GM19193 (cell line): ENCODE results near the gene GRID2.

Source experiments
- POLR2A ChIP-seq: IDR thresholded peaks from 4 replicates; pipeline ENCODE4 v1.6.1; 2011; ENCODE audit not compliant: insufficient read depth, insufficient read length; ENCODE audit errors: extremely low read depth

Gene GRID2

DNA sequence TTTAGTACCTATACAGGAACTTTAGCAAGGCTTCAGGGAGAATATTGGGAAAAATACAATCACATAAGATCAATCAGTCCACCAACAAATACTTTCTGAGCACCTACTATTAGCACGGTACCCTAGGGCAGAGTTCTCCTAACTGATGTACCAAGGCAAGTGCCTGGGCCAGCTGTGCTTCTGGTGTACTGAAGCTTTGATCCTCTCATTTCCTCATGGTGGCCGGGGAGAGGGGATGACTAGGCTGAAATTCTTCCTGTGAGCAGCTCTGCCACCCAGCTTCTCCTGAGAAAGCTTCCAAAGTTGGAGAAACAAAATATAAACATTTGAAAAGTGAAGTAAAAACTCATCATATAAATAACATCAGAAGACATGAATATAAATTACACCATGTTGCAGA lies 1475.5 kb downstream of the GRID2 start:
- no peak for TF ChIP-seq POLR2A

DNA sequence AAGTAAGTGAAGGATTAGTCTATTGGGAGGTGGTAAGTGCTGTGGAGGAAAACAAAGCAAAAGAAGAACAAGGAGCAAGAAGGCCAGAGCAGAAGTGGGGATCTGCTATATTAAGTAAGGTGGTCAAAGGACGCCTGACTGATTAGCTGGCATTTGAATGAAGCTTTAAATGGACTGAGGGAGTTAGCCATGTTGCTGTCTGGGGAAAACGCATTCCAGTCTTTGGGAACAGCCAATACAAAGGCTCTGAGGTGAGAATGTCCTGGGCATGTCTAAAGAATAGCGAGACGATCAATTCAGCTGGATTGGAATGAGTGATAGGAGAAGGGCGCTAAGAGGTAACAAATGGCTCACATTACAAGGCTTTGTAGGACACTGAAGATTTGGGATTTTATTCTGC lies 1476.3 kb downstream of the GRID2 start:
- no peak for TF ChIP-seq POLR2A

DNA sequence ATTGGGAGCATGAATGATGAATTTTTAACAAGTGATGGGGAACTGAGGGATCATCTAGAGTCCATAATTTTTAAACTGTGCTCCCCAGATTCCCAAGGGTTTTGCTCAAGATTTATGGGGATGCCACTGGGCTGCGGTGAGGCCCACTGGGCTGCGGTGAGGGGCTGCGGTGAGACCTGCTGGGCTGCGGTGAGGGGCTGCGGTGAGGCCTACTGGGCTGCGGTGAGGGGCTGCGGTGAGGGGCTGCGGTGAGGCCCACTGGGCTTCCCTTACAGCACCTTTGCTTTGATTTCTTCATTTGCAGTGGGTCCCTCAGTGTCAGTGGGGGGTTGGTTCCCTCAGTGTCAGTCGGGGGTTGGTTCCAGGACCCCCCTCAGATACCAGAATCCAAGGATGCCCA lies 1477.4 kb downstream of the GRID2 start:
- TF ChIP-seq POLR2A, result no peak

GRCh38 chr4:93786149-93786548 lies 1482.4 kb downstream of the GRID2 start:
- no peak for TF ChIP-seq POLR2A

DNA sequence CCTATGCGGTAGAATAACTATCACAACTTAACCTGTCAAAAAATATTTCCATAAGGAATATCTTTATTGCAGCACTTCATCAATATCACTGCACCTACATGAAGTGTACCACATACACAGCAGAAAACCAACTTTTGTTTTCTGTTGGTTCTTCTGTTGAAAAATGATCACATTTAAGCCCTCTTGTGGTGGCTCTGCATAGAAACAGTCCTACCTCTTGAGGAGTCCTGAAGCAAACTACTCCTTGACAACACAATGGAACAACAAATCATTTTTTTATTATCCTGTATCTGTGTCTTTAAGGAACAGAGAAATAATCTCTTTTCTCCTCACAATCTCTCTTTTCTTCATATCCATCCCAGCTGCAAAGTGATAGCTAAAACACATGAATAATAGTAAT lies 1484.9 kb downstream of the GRID2 start:
- TF ChIP-seq POLR2A, result no peak

- TF ChIP-seq POLR2A, result no peak
Measured at GRCh38 chr4:93791570-93792195, 1487.9 kb downstream of the GRID2 start.

DNA sequence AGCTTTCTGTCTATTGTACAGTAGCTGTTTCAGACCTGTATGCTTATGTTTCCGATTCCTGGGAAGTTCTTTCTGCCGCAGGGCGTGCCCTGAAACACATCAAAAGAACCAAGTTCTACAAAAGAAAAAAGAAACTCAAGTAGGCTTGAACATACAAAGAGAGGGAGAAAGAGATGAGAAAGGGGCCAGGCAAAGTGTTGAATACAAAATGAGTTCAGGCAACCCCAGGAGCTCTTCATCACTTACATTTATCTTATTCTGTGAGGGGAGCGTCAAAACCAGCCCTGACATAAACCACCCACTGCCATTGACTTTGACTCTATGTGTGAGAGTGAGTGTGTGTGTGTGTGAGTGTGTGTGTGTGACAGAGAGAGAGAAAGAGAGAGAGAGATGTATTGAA lies 1498.3 kb downstream of the GRID2 start:
- no peak for TF ChIP-seq POLR2A

- no peak for TF ChIP-seq POLR2A
Measured at GRCh38 chr4:93809773-93810172, 1506.0 kb downstream of the GRID2 start.

DNA sequence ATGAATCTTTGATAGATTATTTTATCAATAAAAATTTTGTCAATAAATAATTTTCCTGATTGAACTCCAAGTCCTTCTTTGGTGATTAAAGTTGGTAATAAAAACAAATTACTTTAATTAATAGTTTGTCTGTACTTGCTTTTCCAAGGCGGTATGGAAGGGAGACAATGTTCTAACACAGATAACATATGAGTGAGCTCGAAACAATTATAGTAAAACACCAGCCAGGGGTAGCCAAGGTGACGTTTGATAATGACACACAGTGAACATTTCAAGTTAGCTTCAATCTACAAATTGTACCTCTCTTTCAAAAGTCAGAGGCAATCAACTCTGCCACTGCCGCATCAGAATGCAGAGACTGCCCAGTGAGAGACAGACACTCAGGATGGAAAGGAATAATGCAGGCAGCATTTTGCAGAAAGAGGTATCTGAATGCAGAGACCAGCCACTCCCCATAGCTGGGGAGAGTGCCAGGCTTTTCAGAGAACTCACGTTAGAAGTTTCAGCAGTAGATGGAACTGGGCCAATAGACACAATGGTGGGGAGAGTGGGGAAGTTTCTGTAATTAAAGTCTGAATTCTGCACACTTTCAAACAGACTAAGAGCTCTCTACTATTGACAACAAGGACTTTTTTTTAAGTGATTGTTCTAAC lies 1506.7 kb downstream of the GRID2 start:
- TF ChIP-seq POLR2A, result no peak

DNA sequence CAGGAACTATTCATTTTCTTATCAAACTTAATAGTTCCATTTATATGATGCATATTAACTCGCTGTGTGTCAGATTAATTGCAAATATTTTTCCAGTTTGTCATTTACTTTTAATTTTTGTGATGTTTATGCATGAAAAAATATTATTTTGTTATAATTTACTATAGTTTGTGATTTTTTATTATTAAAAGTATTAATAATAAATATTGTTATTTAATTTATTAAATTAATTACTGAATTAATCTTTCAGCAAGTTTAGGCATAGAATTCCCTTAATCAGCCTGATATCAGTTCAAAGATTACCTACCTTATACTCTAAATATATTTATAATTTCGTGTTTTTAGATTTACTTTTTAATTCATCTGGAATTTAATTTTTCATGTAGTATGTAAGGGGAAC lies 1509.3 kb downstream of the GRID2 start:
- TF ChIP-seq POLR2A, result no peak

DNA sequence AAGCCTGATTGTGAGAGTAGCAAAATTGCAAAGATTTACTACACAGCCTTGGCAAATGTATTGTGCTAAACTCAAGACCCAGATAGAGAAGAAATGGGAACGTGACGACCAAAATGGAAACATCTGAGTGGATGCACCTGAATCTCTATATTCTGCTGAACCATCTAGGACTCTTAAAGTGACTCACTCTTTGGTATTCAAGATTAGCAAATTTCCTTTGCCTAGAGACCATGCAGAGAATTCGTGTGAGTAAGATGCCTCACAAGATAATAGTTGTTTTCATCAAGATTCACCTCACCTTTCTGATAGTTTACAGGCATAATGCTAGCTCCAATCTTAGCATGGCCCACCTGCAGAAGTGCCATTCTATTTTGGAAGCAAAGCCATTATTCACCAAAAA lies 1510.4 kb downstream of the GRID2 start:
- TF ChIP-seq POLR2A, result no peak

- TF ChIP-seq POLR2A, result no peak
Measured at GRCh38 chr4:93814722-93815121, 1511.0 kb downstream of the GRID2 start.
